KOPT-K1 (cell line): ENCODE results near the gene PIWIL4.
"Not testable (repeated sequence)": the region's sequence is repeated elsewhere in the genome, so short reads cannot be mapped to it uniquely, and the experiment has no call there.

ENCODE experiments used
- H3K27ac ChIP-seq: fragments of 200-600 bp; sonication (generic); 2 replicates; pipeline ENCODE4 v1.5.1; 2016; ENCODE audit warnings: antibody characterized with exemption, mild to moderate bottlenecking, low read depth, low read length; ENCODE audit not compliant: poor library complexity, severe bottlenecking
- H3K36me3 ChIP-seq: fragments of 200-600 bp; sonication (generic); 2 replicates; pipeline ENCODE4 v1.5.1; 2017; ENCODE audit warnings: antibody characterized with exemption, mild to moderate bottlenecking, low read length, moderate library complexity; ENCODE audit not compliant: insufficient read depth
- H3K9me3 ChIP-seq: fragments of 200-600 bp; sonication (generic); 2 replicates; pipeline ENCODE4 v1.5.1; 2017; ENCODE audit warnings: antibody characterized with exemption, low read length, mild to moderate bottlenecking; ENCODE audit not compliant: insufficient read depth, poor library complexity, severe bottlenecking

The PIWIL4 gene

DNA sequence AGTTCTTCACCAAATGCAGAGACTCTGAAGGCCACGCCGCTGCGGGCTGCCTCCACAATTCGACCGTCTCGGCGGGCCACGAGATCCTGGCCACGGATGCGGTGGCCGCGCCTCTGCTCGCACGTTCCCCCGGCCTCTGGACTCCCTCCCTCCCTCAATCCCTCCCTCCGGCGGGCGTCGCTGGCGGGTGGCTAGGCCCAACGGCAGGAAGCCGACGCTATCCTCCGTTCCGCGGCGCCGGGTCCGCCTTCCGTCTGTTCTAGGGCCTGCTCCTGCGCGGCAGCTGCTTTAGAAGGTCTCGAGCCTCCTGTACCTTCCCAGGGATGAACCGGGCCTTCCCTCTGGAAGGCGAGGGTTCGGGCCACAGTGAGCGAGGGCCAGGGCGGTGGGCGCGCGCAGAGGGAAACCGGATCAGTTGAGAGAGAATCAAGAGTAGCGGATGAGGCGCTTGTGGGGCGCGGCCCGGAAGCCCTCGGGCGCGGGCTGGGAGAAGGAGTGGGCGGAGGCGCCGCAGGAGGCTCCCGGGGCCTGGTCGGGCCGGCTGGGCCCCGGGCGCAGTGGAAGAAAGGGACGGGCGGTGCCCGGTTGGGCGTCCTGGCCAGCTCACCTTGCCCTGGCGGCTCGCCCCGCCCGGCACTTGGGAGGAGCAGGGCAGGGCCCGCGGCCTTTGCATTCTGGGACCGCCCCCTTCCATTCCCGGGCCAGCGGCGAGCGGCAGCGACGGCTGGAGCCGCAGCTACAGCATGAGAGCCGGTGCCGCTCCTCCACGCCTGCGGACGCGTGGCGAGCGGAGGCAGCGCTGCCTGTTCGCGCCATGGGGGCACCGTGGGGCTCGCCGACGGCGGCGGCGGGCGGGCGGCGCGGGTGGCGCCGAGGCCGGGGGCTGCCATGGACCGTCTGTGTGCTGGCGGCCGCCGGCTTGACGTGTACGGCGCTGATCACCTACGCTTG, 23.2 kb upstream of the PIWIL4 start, which contains the start of gene FUT4:
Gene FUT4, plus strand, starts transcription at position 227 of the 951 bp plus-strand sequence. Its CDS starts 213 bp downstream, at position 440.
- peak within 1 kb of the TSS; percentile 95 for H3K27ac ChIP-seq
- no peaks in the 10 kb centered on the region for H3K9me3 ChIP-seq
- H3K36me3 ChIP-seq = peaks cover 24% of the 10 kb centered on the region

DNA sequence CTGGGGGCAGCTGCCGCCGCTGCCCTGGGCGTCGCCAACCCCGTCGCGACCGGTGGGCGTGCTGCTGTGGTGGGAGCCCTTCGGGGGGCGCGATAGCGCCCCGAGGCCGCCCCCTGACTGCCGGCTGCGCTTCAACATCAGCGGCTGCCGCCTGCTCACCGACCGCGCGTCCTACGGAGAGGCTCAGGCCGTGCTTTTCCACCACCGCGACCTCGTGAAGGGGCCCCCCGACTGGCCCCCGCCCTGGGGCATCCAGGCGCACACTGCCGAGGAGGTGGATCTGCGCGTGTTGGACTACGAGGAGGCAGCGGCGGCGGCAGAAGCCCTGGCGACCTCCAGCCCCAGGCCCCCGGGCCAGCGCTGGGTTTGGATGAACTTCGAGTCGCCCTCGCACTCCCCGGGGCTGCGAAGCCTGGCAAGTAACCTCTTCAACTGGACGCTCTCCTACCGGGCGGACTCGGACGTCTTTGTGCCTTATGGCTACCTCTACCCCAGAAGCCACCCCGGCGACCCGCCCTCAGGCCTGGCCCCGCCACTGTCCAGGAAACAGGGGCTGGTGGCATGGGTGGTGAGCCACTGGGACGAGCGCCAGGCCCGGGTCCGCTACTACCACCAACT, 22.4 kb upstream of the PIWIL4 start:
- Histone ChIP-seq H3K9me3 (no peaks in the 10 kb centered on the region), H3K36me3 (peaks cover 30% of the 10 kb centered on the region), H3K27ac (peak overlapping the region; percentile 95)

DNA sequence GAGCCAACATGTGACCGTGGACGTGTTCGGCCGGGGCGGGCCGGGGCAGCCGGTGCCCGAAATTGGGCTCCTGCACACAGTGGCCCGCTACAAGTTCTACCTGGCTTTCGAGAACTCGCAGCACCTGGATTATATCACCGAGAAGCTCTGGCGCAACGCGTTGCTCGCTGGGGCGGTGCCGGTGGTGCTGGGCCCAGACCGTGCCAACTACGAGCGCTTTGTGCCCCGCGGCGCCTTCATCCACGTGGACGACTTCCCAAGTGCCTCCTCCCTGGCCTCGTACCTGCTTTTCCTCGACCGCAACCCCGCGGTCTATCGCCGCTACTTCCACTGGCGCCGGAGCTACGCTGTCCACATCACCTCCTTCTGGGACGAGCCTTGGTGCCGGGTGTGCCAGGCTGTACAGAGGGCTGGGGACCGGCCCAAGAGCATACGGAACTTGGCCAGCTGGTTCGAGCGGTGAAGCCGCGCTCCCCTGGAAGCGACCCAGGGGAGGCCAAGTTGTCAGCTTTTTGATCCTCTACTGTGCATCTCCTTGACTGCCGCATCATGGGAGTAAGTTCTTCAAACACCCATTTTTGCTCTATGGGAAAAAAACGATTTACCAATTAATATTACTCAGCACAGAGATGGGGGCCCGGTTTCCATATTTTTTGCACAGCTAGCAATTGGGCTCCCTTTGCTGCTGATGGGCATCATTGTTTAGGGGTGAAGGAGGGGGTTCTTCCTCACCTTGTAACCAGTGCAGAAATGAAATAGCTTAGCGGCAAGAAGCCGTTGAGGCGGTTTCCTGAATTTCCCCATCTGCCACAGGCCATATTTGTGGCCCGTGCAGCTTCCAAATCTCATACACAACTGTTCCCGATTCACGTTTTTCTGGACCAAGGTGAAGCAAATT, 21.7 kb upstream of the PIWIL4 start:
- H3K36me3 ChIP-seq = peaks cover 34% of the 10 kb centered on the region
- H3K27ac ChIP-seq = peak overlapping the region; percentile 95

DNA sequence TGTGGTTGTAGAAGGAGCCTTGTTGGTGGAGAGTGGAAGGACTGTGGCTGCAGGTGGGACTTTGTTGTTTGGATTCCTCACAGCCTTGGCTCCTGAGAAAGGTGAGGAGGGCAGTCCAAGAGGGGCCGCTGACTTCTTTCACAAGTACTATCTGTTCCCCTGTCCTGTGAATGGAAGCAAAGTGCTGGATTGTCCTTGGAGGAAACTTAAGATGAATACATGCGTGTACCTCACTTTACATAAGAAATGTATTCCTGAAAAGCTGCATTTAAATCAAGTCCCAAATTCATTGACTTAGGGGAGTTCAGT, 21.1 kb upstream of the PIWIL4 start:
- Histone ChIP-seq H3K9me3 (no peaks in the 10 kb centered on the region), H3K27ac (peak overlapping the region; percentile 95), H3K36me3 (peaks cover 34% of the 10 kb centered on the region)

More for the DNA sequence above, 21.7 kb upstream of the PIWIL4 start:
- H3K9me3 ChIP-seq = no peaks in the 10 kb centered on the region

DNA sequence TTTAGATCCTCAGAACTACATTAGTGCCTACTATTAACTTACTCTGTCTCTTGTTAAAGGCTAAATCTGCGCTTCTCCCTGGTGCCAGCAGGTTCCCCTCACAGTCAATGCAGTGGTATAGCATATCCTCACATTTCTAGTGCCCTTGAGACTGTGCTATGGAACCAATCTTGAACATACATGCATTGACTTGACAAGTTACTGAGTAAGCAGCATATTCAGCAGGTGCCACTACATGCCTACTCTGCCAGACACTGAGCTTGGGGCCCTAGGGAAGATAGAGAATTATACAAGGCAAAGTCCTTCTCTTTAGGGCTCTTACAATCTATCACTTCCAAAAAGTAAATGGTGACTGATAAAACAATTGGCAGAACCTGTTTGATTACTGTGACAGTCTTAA, 20.3 kb upstream of the PIWIL4 start:
- Histone ChIP-seq H3K27ac (no peak overlapping the region), H3K9me3 (no peaks in the 10 kb centered on the region), H3K36me3 (peaks cover 34% of the 10 kb centered on the region)

DNA sequence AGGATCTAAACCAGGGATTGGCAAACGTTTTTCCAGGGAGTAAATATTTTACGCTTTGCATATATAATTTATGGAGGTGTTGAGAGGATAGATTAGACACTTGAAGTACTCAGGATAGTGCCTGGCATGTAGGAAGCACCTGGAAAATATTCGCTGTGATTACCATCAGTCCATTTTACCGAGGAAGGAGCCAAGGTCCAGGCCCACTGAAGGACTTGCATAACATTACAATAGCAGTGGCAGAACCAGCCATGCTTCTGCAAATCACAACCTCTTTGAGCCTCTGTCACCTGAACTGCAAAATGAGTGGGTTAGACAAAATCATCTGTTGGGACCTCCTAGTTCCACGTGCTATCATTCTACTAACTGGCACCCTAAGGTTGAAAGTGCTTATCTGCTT, 18.0 kb upstream of the PIWIL4 start:
- no peak overlapping the region for H3K27ac ChIP-seq
- H3K9me3 ChIP-seq = no peaks in the 10 kb centered on the region
- peaks cover 34% of the 10 kb centered on the region for H3K36me3 ChIP-seq

DNA sequence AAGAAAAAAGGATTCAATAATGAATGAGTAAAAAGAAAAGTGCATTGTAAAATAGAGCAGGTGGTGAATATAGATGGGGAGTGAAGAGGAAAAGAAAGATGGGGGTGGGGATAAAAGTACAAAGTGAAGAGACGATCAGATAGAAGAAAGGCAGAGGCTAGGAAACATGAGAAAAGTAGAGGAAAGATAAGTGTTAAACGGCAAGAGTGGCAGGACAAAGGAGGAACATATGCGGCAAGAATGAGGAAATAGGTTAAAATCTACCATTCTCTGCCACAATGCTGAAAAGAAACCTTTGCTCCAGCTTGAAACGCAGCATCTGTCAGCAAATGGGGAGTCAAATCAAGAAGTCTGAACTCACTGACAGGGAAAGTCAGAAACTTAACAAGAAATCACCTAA, 16.7 kb upstream of the PIWIL4 start:
- Histone ChIP-seq H3K9me3 (no peaks in the 10 kb centered on the region), H3K27ac (no peak overlapping the region), H3K36me3 (peaks cover 34% of the 10 kb centered on the region)

DNA sequence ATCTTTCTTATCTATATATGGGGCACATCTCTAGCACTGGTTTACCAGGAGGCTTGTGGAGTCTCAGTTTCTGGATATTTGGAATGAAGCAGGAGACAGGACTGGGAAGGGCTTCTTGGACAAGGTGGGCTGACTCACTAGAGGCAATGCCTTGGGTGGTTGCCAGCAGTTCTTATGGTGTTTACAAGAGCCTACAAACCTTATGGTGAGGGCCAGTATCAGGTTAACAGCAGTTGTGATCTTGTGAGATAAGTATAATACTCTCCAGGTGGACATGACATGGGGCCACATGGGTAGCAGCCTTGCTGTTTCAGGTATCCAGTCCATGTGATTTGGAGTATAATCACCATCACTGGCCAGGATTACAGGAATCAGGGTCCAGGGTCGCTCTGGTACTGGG, 13.2 kb upstream of the PIWIL4 start:
- no peaks in the 10 kb centered on the region for H3K9me3 ChIP-seq
- H3K36me3 ChIP-seq = peaks cover 10% of the 10 kb centered on the region
- no peak overlapping the region for H3K27ac ChIP-seq

DNA sequence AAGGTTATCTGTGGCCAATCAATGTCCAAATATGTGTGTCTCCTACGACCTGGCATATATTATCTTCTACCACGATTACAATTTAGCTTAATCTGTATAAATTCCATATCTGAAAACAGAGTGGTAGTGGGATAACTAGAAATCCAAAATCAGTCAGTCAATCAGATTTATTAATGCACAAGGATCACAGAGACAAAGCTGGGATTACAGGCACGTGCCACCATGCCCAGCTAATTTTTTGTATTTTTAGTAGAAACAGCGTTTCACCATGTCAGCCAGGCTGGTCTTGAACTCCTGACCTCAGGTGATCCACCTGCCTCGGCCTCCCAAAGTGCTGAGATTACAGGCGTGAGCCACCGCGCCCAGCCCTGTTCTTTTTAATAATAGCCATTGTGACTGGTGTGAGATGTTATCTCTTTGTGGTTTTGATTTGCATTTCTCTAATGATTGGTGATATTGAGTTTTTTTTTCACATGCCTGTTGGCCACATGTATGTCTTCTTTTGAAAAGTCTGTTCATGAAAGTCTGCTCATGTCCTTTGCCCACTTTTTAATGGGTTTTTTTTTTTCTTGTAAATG, 11.3 kb upstream of the PIWIL4 start:
- not testable (repeated sequence) for H3K9me3 ChIP-seq, H3K36me3 ChIP-seq, H3K27ac ChIP-seq

DNA sequence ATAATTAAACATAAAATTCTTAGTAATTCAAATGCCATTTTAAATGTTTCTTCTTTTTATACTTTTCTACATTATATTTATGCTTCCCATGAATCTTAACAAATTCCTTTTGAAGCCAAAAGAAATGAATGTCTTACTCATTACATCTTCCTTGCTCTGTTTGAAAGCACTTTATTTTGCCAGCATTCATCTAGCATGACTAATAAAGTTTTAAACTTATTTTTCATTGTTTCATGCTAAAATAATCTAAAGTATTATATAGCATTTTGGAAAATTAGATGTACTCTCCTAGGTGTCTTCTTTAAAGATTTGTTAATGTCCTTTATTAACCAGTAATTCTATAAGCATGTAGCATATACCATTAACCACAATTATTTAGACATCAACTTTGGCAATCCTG, 9.7 kb upstream of the PIWIL4 start:
- Histone ChIP-seq H3K36me3 (no peaks in the 10 kb centered on the region), H3K27ac (no peak overlapping the region)

DNA sequence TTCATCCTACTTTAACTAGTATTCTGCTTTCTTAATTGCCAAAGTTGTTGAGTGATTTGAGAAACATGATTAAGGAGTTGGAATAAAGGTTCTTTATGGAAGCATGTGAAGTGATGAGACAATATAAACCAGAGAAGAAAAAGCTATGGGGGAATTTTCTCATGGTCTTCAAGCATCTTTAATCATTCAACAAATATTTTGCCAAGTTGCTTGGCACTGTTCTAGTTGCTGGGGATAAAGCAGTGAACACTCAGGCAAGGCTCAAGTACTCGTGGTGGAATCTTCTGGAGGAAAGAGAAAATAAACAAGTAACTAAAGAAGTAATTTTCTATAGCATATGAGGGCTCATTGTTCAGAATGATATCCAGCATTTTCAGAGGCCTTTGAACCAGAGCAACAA, 9.2 kb upstream of the PIWIL4 start:
- Histone ChIP-seq H3K36me3 (no peaks in the 10 kb centered on the region), H3K27ac (no peak overlapping the region), H3K9me3 (no peaks in the 10 kb centered on the region)

More for the DNA sequence above, 9.7 kb upstream of the PIWIL4 start:
- no peaks in the 10 kb centered on the region for H3K9me3 ChIP-seq

DNA sequence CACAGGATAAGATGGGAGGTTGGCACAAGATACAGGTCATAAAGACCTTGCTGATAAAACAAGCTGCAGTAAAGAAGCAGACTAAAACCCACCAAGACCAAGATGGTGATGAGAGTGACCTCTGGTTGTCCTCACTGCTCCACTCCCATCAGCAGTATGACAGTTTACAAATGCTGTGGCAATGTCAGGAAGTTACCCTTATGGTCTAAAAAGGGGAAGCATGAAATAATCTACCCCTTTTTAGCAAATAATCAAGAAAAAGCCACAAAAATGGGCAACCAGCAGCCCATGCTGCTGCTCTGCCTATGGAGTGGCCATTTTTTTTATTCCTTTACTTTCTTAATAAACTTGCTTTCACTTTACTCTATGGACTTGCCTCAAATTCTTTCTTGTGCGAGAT, 8.7 kb upstream of the PIWIL4 start:
- H3K9me3 ChIP-seq = no peaks in the 10 kb centered on the region
- no peak overlapping the region for H3K27ac ChIP-seq
- H3K36me3 ChIP-seq = no peaks in the 10 kb centered on the region

DNA sequence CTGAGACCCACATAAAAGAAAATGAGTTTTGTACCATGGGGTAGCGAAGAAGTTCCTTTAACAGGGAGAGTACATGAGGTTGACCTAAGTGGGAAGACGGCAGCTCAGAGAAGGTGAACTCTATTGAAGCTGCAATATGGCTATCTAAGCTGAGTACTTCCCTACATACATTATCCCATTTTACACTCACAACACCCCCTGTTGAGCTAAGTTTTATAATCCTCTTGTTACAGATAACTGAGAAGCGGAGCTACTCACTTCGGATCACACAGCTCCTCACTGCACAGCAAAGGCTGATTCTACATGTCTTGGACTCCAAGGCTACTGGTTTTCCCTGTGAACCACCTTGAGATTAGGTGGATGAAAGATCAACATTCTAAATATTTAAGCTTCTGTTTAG, 8.2 kb upstream of the PIWIL4 start:
- no peak overlapping the region for H3K27ac ChIP-seq
- no peaks in the 10 kb centered on the region for H3K36me3 ChIP-seq
- H3K9me3 ChIP-seq = no peaks in the 10 kb centered on the region

DNA sequence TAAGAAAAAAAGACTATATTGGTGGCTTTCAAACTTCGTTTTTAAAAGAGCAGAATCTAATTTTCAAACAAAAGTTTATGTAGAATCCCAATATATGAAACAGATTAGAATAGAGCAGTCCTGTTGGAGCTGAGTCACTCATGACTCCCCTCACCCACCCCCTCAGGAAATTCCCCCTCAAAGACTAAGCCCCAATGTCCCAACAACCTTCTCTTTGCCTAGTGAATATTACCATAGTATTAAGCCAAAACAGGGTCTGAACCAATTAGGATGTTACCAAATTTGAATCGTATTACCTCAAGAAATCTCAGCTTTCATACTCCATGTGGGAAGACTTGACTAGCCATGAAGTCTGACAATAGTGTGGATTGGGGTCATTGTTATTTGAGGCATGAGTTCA, 7.8 kb upstream of the PIWIL4 start:
- Histone ChIP-seq H3K27ac (no peak overlapping the region), H3K36me3 (no peaks in the 10 kb centered on the region), H3K9me3 (no peaks in the 10 kb centered on the region)

DNA sequence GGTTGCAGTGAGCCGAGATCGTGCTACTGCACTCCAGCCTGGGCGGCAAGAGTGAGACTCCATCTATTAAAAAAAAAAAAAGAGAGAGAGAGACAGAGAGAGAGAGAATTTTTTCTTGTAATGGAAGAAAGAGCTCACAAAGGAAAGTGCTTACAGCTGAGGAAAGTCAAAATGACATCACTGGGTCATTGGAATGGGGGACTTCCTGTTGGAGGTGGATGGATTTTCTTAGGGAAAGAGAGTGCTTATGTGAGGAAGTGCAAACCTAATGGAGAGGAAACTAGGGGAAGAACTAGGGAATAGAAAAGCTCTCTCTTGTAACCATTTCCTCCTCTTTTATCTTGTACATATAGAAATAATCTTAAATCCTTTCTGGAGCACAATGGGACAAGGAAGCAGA, 6.3 kb upstream of the PIWIL4 start:
- Histone ChIP-seq H3K9me3 (no peaks in the 10 kb centered on the region), H3K36me3 (no peaks in the 10 kb centered on the region)

More for the DNA sequence above, 6.3 kb upstream of the PIWIL4 start:
- H3K27ac ChIP-seq = no peak overlapping the region
